Bronchial epithelial cell (primary cell): ENCODE data around the gene NUFIP2. TPM values are rescaled to one million over a fixed set of nuclear protein-coding genes. Genes with fewer than 3 reads are reported as not detected.

Source experiments
- DNase-seq: peaks from one replicate; pipeline ENCODE4 v3.0.0-alpha.2; 2010; ENCODE audit warnings: low read depth
- FAIRE-seq: peaks from 2 replicates; lab custom pipeline; 2011; peaks lifted over from hg19 to GRCh38; lab: Jason Lieb, UNC
- H3K27me3 ChIP-seq: 2 replicates; pipeline ENCODE4 v1.5.1; 2011; ENCODE audit warnings: low read length; ENCODE audit not compliant: control insufficient read depth, insufficient read depth
- H3K36me3 ChIP-seq: 2 replicates; pipeline ENCODE4 v1.5.1; 2011; ENCODE audit warnings: low read length; ENCODE audit not compliant: control insufficient read depth, insufficient read depth
- H3K4me3 ChIP-seq: 2 replicates; pipeline ENCODE4 v1.5.1; 2011; ENCODE audit warnings: mild to moderate bottlenecking, low read depth, low read length, control low read depth
- total RNA-seq: library from RNA; depleted of rRNA; stranded (reverse); fragments of >200 nt; gene quantifications from 2 replicates; pipeline ENCODE4 v1.2.1, GENCODE V29; 2014
- TF ChIP-seq, protein P1 (sequence below): IDR thresholded peaks from 2 replicates; pipeline ENCODE4 v1.5.1; 2011; ENCODE audit warnings: mild to moderate bottlenecking, moderate library complexity, low read length, control low read depth, inconsistent platforms; ENCODE audit not compliant: insufficient read depth, severe bottlenecking

The NUFIP2 gene
- total RNA-seq, 1 donor from 2014 or later, result 26.9 TPM

DNA sequence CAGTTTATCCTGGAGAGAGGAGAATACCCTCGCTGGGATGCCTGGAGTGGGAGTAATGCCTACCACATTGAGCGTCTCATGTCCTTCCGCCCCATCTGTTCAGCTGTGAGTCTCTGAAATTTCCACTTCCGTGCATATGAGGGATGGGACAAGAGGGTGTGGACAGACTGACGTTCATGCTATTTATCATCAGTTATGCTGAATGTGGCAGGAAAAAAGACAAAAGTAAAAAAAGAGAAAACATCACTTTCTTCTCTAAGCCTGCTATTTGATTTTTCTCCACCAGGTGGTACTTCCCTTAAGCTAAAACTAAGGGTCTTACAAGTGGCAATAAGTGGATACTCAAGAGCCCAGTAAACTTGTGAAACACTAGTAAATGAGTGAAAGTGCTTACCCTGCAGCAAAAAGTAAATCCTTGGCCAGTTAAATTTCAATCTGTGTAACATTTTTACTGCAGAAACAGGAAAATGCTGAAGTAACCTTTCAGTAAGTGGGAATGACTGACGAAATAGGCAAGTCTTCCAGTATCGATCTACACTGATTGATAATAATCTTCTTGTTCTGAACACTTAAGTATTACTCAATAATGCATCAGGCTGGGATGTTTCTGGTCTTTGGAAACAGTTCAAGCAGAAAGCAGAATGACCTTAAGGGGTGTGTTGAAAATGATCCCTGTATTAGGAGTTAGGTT is 41.7 kb downstream of the NUFIP2 start:
- H3K36me3 ChIP-seq, result no peaks in the 10 kb centered on the region
- FAIRE-seq (no peak), DNase-seq (no peak)

DNA sequence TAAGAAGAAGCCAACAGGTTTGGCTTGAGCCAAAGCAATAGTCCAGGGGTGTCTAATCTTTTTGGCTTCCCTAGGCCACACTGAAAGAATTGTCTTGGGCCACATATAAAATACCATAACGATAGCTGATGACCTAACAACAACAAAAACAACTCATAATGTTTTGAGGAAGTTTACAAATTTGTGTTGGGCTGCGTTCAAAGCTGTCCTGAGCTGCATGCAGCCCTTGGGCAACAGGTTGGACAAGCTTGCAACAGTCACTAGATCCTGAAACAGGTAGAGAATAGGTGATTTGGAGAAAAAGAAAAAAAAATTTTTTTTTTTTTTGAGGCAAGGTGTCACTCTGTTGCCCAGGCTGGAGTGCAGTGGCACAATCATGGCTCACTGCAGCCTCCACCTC is 42.8 kb downstream of the NUFIP2 start:
- DNase-seq, result no peak
- H3K36me3 ChIP-seq, result no peaks in the 10 kb centered on the region
- no peak overlapping the region for H3K4me3 ChIP-seq
- no peak for FAIRE-seq
- TF ChIP-seq, protein P1, sequence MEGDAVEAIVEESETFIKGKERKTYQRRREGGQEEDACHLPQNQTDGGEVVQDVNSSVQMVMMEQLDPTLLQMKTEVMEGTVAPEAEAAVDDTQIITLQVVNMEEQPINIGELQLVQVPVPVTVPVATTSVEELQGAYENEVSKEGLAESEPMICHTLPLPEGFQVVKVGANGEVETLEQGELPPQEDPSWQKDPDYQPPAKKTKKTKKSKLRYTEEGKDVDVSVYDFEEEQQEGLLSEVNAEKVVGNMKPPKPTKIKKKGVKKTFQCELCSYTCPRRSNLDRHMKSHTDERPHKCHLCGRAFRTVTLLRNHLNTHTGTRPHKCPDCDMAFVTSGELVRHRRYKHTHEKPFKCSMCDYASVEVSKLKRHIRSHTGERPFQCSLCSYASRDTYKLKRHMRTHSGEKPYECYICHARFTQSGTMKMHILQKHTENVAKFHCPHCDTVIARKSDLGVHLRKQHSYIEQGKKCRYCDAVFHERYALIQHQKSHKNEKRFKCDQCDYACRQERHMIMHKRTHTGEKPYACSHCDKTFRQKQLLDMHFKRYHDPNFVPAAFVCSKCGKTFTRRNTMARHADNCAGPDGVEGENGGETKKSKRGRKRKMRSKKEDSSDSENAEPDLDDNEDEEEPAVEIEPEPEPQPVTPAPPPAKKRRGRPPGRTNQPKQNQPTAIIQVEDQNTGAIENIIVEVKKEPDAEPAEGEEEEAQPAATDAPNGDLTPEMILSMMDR, result no peak
- no peaks in the 10 kb centered on the region for H3K27me3 ChIP-seq

More for the DNA sequence above, 41.7 kb downstream of the NUFIP2 start:
- TF ChIP-seq, protein P1, result no peak
- no peak overlapping the region for H3K4me3 ChIP-seq
- H3K27me3 ChIP-seq, result no peaks in the 10 kb centered on the region

DNA sequence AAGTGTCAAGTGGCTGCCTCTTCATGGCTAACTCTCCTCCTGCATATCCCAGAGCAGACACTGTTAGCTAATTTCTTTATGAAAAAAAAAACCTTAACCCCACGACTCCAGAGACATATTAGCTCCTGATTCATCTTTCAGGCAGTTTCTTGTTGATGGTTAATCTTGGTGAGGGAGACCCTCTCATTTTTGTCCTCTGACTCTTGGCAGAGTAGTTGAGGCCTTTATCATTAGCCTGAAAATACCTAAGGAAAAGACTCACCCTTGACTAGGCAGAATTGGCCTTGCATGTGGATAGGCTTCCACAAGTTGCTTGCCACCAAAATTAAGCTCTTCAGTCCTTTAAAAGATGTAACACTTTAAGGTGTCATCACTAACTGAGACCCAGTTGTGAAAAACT is 43.3 kb downstream of the NUFIP2 start:
- Histone ChIP-seq H3K27me3 (no peaks in the 10 kb centered on the region), H3K4me3 (no peak overlapping the region), H3K36me3 (no peaks in the 10 kb centered on the region)
- no peak for FAIRE-seq
- TF ChIP-seq, protein P1, result no peak
- no peak for DNase-seq

DNA sequence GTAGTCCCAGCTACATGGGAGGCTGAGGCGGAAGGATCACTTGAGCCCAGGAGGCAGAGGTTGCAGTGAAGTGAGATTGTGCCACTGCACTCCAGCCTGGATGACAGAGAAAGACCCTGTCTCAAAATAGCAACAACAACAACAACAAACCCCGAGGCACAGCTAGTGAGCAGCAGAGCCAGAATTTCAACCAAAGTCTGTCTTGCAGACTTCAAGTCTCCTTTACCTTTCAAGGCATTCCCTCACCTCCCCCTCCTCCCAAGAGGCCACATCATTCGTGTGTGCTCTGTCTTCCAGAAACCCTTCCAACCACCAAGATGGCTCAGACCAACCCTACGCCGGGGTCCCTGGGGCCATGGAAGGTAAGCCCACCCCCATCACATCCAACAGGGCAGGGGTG is 45.1 kb downstream of the NUFIP2 start:
- TF ChIP-seq, protein P1, result no peak
- FAIRE-seq (no peak), DNase-seq (no peak)
- no peaks in the 10 kb centered on the region for H3K36me3 ChIP-seq
- no peak overlapping the region for H3K4me3 ChIP-seq
- no peaks in the 10 kb centered on the region for H3K27me3 ChIP-seq

DNA sequence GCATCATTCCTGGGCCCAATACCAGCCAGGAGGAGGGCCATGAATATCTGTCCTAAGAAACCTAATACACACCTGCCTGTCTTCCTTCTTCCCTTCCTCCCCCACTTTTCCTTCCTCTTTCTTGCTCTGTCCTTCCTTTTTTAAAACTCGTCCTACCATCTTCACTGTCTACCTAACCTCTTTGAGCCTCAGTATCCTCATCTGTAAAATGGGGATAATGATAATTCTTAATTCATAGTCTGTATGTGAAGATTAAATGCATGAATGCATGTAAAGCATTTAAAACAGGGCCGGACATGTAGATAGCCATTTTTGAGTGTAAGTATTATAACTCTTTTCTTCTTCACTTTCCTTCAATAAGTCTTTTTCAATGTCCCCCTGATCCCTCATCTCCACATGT is 46.7 kb downstream of the NUFIP2 start:
- no peak for FAIRE-seq

More for the DNA sequence above, 46.7 kb downstream of the NUFIP2 start:
- Histone ChIP-seq H3K27me3 (no peaks in the 10 kb centered on the region), H3K36me3 (no peaks in the 10 kb centered on the region), H3K4me3 (no peak overlapping the region)
- TF ChIP-seq, protein P1, result no peak
- DNase-seq, result no peak
